ENCODE data around the gene THSD7A.

Gene THSD7A

GRCh38 chr7:11332186-11332864 lies 499.7 kb downstream of the THSD7A start:
- no peaks in the 10 kb centered on the region for H3K36me3 ChIP-seq (ENCODE audit: insufficient read depth, low read length)
- no peaks in the 10 kb centered on the region for H3K4me1 ChIP-seq (ENCODE audit: insufficient read depth, low read length)
- no peaks in the 10 kb centered on the region for H3K9me3 ChIP-seq (ENCODE audit: low read length)
- H3K4me3 ChIP-seq (ENCODE audit: low read depth in 1 of 2, low read length in 2 of 2): no peak overlapping the region
- no peaks in the 10 kb centered on the region for H3K27me3 ChIP-seq (ENCODE audit: control insufficient read depth in 1 of 2, insufficient read depth in 2 of 2, low read length in 2 of 2)
- H3K27ac ChIP-seq (ENCODE audit: low read depth, low read length): no peak overlapping the region
- H3K9ac ChIP-seq (ENCODE audit: low read length): no peak overlapping the region

DNA sequence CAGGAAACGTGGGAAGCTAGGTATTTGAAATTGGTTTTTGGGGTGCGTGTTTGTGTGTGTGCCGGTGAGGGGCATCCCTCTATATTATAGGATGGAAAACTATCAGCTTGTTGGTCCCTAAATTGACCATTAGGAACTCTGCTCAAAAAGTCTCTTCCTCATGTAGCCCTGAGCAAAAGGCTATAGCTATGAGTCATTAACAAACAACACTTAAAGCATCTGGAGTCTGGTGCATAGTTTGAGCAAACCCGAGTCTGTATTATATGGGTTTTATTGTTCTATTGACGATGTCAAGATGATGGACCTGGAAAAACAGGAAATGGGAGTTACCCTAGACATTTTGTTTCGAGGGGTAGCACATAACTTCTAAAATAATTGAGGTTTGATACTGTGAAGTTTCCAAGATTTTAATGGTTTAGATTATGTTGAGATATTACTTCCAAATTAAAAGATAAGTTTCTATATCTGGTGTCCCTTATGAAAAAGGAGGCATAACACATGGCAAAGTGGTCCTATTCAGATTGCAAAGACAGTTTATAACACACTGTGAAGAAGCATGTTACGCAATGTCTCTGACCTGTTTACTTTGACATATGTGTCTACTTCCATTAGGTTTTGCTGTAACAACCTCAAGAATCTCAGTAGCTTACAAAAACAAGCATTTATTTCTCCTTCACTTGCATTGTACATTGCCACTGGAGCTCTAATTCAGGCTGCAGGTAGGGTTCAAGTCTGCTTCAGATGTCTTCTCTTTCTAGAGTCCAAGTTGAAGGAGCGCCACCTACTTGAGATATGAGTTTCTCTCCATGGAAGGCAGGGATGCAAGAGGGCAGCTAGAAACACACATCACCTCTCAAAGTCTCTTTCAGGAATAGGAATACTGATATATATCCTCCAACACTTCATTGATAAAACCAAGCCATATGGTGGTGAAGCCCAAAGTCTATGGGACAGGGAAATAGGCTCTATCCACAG lies 500.6 kb downstream of the THSD7A start:
- H3K27ac ChIP-seq (ENCODE audit: low read depth, low read length): no peak overlapping the region
- H3K9ac ChIP-seq (ENCODE audit: low read length): no peak overlapping the region
- no peaks in the 10 kb centered on the region for H3K27me3 ChIP-seq (ENCODE audit: control insufficient read depth in 1 of 2, insufficient read depth in 2 of 2, low read length in 2 of 2)
- H3K4me3 ChIP-seq (ENCODE audit: low read depth in 1 of 2, low read length in 2 of 2): no peak overlapping the region
- H3K9me3 ChIP-seq (ENCODE audit: low read length): no peaks in the 10 kb centered on the region
- no peaks in the 10 kb centered on the region for H3K4me1 ChIP-seq (ENCODE audit: insufficient read depth, low read length)
- no peaks in the 10 kb centered on the region for H3K36me3 ChIP-seq (ENCODE audit: insufficient read depth, low read length)

DNA sequence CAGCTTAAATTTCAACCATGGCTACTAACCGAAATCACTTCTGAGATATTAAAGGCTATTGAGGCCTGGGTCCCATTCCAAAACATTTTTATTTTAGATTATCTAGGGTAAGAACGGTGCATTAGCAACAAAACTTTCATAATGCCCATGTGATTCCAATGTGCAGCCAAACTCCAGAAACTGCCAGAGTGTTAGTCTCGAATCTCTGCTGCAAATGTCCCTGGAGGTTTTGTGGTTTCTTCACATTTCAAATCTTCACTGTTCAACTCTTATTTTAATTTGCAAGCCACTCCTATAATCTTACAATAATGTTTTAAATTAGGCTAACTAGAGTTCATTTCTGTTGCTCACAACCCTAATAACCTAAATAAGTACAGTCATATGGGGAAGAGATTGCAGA lies 501.3 kb downstream of the THSD7A start:
- no peaks in the 10 kb centered on the region for H3K4me1 ChIP-seq (ENCODE audit: insufficient read depth, low read length)
- no peak overlapping the region for H3K9ac ChIP-seq (ENCODE audit: low read length)
- H3K27me3 ChIP-seq (ENCODE audit: control insufficient read depth in 1 of 2, insufficient read depth in 2 of 2, low read length in 2 of 2): no peaks in the 10 kb centered on the region
- H3K9me3 ChIP-seq (ENCODE audit: low read length): no peaks in the 10 kb centered on the region
- no peak overlapping the region for H3K27ac ChIP-seq (ENCODE audit: low read depth, low read length)
- no peaks in the 10 kb centered on the region for H3K36me3 ChIP-seq (ENCODE audit: insufficient read depth, low read length)
- H3K4me3 ChIP-seq (ENCODE audit: low read depth in 1 of 2, low read length in 2 of 2): no peak overlapping the region

DNA sequence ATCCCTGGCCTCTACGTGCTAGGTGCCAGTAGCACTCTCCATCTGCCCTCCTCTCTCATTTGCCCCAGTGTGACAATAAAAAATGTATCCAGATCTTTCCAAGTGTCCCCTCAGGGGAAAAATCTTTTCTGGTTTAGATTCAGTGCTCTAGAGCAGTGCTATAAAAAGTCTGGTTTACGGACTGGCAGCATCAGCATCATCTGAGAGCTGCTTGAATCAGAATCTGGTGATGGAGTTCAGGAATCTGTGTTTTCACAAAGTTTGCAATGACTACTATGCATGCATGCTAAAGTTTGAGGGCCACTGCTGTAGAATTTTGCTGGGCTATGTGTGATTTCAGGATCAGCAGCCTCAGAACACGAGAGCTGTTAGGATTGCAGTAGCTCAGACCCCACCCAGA lies 501.8 kb downstream of the THSD7A start:
- H3K9ac ChIP-seq (ENCODE audit: low read length): no peak overlapping the region
- no peak overlapping the region for H3K27ac ChIP-seq (ENCODE audit: low read depth, low read length)
- H3K4me3 ChIP-seq (ENCODE audit: low read depth in 1 of 2, low read length in 2 of 2): no peak overlapping the region
- H3K36me3 ChIP-seq (ENCODE audit: insufficient read depth, low read length): no peaks in the 10 kb centered on the region
- no peaks in the 10 kb centered on the region for H3K27me3 ChIP-seq (ENCODE audit: control insufficient read depth in 1 of 2, insufficient read depth in 2 of 2, low read length in 2 of 2)
- no peaks in the 10 kb centered on the region for H3K9me3 ChIP-seq (ENCODE audit: low read length)
- H3K4me1 ChIP-seq (ENCODE audit: insufficient read depth, low read length): no peaks in the 10 kb centered on the region

GRCh38 chr7:11329626-11330025 lies 502.4 kb downstream of the THSD7A start:
- Histone ChIP-seq H3K9ac (ENCODE audit: low read length) (no peak overlapping the region), H3K27me3 (ENCODE audit: control insufficient read depth in 1 of 2, insufficient read depth in 2 of 2, low read length in 2 of 2) (no peaks in the 10 kb centered on the region), H3K9me3 (ENCODE audit: low read length) (no peaks in the 10 kb centered on the region), H3K27ac (ENCODE audit: low read depth, low read length) (no peak overlapping the region), H3K36me3 (ENCODE audit: insufficient read depth, low read length) (no peaks in the 10 kb centered on the region), H3K4me1 (ENCODE audit: insufficient read depth, low read length) (no peaks in the 10 kb centered on the region), H3K4me3 (ENCODE audit: low read depth in 1 of 2, low read length in 2 of 2) (no peak overlapping the region)

GRCh38 chr7:11328309-11328708 lies 503.7 kb downstream of the THSD7A start:
- Histone ChIP-seq H3K4me1 (ENCODE audit: insufficient read depth, low read length) (no peaks in the 10 kb centered on the region), H3K36me3 (ENCODE audit: insufficient read depth, low read length) (no peaks in the 10 kb centered on the region), H3K27me3 (ENCODE audit: control insufficient read depth in 1 of 2, insufficient read depth in 2 of 2, low read length in 2 of 2) (no peaks in the 10 kb centered on the region), H3K27ac (ENCODE audit: low read depth, low read length) (no peak overlapping the region), H3K4me3 (ENCODE audit: low read depth in 1 of 2, low read length in 2 of 2) (no peak overlapping the region), H3K9ac (ENCODE audit: low read length) (no peak overlapping the region), H3K9me3 (ENCODE audit: low read length) (no peaks in the 10 kb centered on the region)

GRCh38 chr7:11327633-11328032 lies 504.4 kb downstream of the THSD7A start:
- Histone ChIP-seq H3K4me3 (ENCODE audit: low read depth in 1 of 2, low read length in 2 of 2) (no peak overlapping the region), H3K9ac (ENCODE audit: low read length) (no peak overlapping the region), H3K36me3 (ENCODE audit: insufficient read depth, low read length) (no peaks in the 10 kb centered on the region), H3K9me3 (ENCODE audit: low read length) (no peaks in the 10 kb centered on the region), H3K27me3 (ENCODE audit: control insufficient read depth in 1 of 2, insufficient read depth in 2 of 2, low read length in 2 of 2) (no peaks in the 10 kb centered on the region), H3K4me1 (ENCODE audit: insufficient read depth, low read length) (no peaks in the 10 kb centered on the region), H3K27ac (ENCODE audit: low read depth, low read length) (no peak overlapping the region)

Measured in muscle layer of colon (tissue), 2 donors.